GM12878 (cell line): ENCODE results near the gene AFTPH. TPM values are rescaled to one million over a fixed set of nuclear protein-coding genes. Genes with fewer than 3 reads are reported as not detected.

Experiments used
- CBX3 ChIP-seq: fragments of 200-600 bp; sonication (generic); IDR thresholded peaks from 2 replicates; pipeline ENCODE4 v1.6.1; 2016; ENCODE audit warnings: low read depth, borderline replicate concordance
- CEBPB ChIP-seq, 2 experiments: fragments of 150-350 bp in 1 of 2; IDR thresholded peaks; 2 replicates each; pipeline ENCODE4 v1.6.1; 2012 to 2014; ENCODE audit warnings: low read depth in 2 of 2, low read length in 2 of 2, borderline replicate concordance in 1 of 2, inconsistent platforms in 1 of 2
- CREM ChIP-seq: IDR thresholded peaks from 2 replicates; pipeline ENCODE4 v1.6.1; 2014; ENCODE audit warnings: antibody characterized with exemption, low read depth
- DPF2 ChIP-seq: fragments of 450-650 bp; IDR thresholded peaks from 2 replicates; pipeline ENCODE4 v1.6.1; 2017; ENCODE audit warnings: mild to moderate bottlenecking
- IRF4 ChIP-seq: IDR thresholded peaks from 2 replicates; pipeline ENCODE4 v1.6.1; 2011; ENCODE audit warnings: low read depth, low read length
- MTA2 ChIP-seq: fragments of 450-650 bp; IDR thresholded peaks from 2 replicates; pipeline ENCODE4 v1.6.1; 2016; ENCODE audit warnings: low read depth, mild to moderate bottlenecking, moderate library complexity
- PAX5 ChIP-seq: IDR thresholded peaks from 2 replicates; pipeline ENCODE4 v1.6.1; 2011; ENCODE audit warnings: low read depth, low read length, borderline replicate concordance
- PAX8 ChIP-seq: fragments of 450-650 bp; IDR thresholded peaks from 2 replicates; pipeline ENCODE4 v1.6.1; 2017; ENCODE audit warnings: mild to moderate bottlenecking, moderate library complexity
- PML ChIP-seq: IDR thresholded peaks from 2 replicates; pipeline ENCODE4 v1.6.1; 2012; ENCODE audit warnings: low read length, inconsistent platforms
- POU2F2 ChIP-seq: IDR thresholded peaks from 3 replicates; pipeline ENCODE4 v1.6.1; 2011; ENCODE audit warnings: low read depth, mild to moderate bottlenecking, low read length, borderline replicate concordance
- RUNX3 ChIP-seq: IDR thresholded peaks from 2 replicates; pipeline ENCODE4 v1.6.1; 2012; ENCODE audit warnings: low read length, inconsistent platforms
- SP1 ChIP-seq: IDR thresholded peaks from one replicate; pipeline ENCODE4 v1.6.1; 2011; ENCODE audit warnings: low read depth, low read length
- TAF1 ChIP-seq: IDR thresholded peaks from 2 replicates; pipeline ENCODE4 v1.6.1; 2011; ENCODE audit warnings: mild to moderate bottlenecking, low read depth, low read length, borderline replicate concordance
- YY1 ChIP-seq: IDR thresholded peaks from 2 replicates; pipeline ENCODE4 v1.6.1; 2011; ENCODE audit warnings: low read depth, mild to moderate bottlenecking, low read length
- ZNF384 ChIP-seq: IDR thresholded peaks from 2 replicates; pipeline ENCODE4 v1.6.1; 2012; ENCODE audit warnings: low read depth, mild to moderate bottlenecking, low read length, improper control_type of control experiment, borderline replicate concordance
- ZSCAN29 ChIP-seq: fragments of 450-650 bp; IDR thresholded peaks from 2 replicates; pipeline ENCODE4 v1.6.1; 2017; ENCODE audit warnings: mild to moderate bottlenecking, moderate library complexity
- polyA plus RNA-seq, 11 experiments: library from polyadenylated mRNA; depleted of rRNA in 4 of 11; unstranded in 6 of 11; stranded (reverse) in 5 of 11; fragments of >200 nt; fragmentation: Nextera tagmentation in 4 of 11; fragmentation: Illumina TruSeq in 1 of 11; extraction: Ambion mirVana in 4 of 11; extraction: Trizol in 1 of 11; gene quantifications; 1 replicate in 1 of 11; 2 replicates in 10 of 11; pipeline versions ENCODE4 v1.2.1 to v1.2.3, GENCODE V29; 2011 to 2016; ENCODE audit warnings: inconsistent platforms in 2 of 11, missing spikeins in 2 of 11, low read depth in 1 of 11
- total RNA-seq, 4 experiments: library from RNA; depleted of rRNA in 3 of 4; stranded (reverse); fragments of >200 nt in 3 of 4; fragmentation: Illumina TruSeq in 1 of 4; extraction: Trizol in 1 of 4; gene quantifications; 2 replicates each; pipeline versions ENCODE4 v1.2.1 to v1.2.3, GENCODE V29; 2013 to 2021
- TF ChIP-seq, protein P1 (sequence below): fragments of 450-650 bp; IDR thresholded peaks from 2 replicates; pipeline ENCODE4 v1.6.1; 2017; ENCODE audit warnings: mild to moderate bottlenecking, moderate library complexity
- TF ChIP-seq, protein P2 (sequence below): fragments of 450-650 bp; IDR thresholded peaks from 2 replicates; pipeline ENCODE4 v1.6.1; 2017; ENCODE audit warnings: mild to moderate bottlenecking
- TF ChIP-seq, protein P3 (sequence below): IDR thresholded peaks from 2 replicates; pipeline ENCODE4 v1.6.1; 2012; ENCODE audit warnings: improper control_type of control experiment, low read depth, low read length; ENCODE audit not compliant: insufficient replicate concordance
- TF ChIP-seq, protein P4 (sequence below): fragments of 450-650 bp; IDR thresholded peaks from 2 replicates; pipeline ENCODE4 v1.6.1; 2017; ENCODE audit warnings: low read depth, mild to moderate bottlenecking, moderate library complexity

The AFTPH gene
- total and polyA plus RNA-seq, 10 of the 15 experiments (the other 5 are each of a cell fraction or from before 2014, with no cell fraction given), result 25.6 to 77.3 (median 39.5) TPM

DNA sequence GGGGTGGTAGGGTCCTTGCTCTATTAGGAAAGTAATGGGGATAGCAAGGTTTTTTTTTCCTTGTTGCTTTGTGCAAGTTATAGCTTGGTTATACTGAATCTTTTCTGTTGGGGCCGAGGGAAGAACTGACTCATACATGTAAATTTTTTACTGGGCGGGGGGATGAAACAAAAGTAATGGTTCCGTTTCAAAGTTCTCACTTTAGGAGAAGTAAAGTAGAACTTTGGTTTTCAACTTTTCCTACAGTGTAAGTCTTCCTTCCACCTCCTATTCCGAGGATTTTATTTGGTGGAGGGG, 1.1 kb downstream of the AFTPH start (continued):
- TF ChIP-seq TAF1, result peak; percentile 74; the same call in 1 of the 2 replicates
- TF ChIP-seq, protein P1, sequence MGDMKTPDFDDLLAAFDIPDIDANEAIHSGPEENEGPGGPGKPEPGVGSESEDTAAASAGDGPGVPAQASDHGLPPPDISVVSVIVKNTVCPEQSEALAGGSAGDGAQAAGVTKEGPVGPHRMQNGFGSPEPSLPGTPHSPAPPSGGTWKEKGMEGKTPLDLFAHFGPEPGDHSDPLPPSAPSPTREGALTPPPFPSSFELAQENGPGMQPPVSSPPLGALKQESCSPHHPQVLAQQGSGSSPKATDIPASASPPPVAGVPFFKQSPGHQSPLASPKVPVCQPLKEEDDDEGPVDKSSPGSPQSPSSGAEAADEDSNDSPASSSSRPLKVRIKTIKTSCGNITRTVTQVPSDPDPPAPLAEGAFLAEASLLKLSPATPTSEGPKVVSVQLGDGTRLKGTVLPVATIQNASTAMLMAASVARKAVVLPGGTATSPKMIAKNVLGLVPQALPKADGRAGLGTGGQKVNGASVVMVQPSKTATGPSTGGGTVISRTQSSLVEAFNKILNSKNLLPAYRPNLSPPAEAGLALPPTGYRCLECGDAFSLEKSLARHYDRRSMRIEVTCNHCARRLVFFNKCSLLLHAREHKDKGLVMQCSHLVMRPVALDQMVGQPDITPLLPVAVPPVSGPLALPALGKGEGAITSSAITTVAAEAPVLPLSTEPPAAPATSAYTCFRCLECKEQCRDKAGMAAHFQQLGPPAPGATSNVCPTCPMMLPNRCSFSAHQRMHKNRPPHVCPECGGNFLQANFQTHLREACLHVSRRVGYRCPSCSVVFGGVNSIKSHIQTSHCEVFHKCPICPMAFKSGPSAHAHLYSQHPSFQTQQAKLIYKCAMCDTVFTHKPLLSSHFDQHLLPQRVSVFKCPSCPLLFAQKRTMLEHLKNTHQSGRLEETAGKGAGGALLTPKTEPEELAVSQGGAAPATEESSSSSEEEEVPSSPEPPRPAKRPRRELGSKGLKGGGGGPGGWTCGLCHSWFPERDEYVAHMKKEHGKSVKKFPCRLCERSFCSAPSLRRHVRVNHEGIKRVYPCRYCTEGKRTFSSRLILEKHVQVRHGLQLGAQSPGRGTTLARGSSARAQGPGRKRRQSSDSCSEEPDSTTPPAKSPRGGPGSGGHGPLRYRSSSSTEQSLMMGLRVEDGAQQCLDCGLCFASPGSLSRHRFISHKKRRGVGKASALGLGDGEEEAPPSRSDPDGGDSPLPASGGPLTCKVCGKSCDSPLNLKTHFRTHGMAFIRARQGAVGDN, result no peak
- TF ChIP-seq DPF2, result no peak
- TF ChIP-seq, protein P2, sequence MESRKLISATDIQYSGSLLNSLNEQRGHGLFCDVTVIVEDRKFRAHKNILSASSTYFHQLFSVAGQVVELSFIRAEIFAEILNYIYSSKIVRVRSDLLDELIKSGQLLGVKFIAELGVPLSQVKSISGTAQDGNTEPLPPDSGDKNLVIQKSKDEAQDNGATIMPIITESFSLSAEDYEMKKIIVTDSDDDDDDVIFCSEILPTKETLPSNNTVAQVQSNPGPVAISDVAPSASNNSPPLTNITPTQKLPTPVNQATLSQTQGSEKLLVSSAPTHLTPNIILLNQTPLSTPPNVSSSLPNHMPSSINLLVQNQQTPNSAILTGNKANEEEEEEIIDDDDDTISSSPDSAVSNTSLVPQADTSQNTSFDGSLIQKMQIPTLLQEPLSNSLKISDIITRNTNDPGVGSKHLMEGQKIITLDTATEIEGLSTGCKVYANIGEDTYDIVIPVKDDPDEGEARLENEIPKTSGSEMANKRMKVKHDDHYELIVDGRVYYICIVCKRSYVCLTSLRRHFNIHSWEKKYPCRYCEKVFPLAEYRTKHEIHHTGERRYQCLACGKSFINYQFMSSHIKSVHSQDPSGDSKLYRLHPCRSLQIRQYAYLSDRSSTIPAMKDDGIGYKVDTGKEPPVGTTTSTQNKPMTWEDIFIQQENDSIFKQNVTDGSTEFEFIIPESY, result no peak
- peak; percentile 32; the same call in 1 of the 2 replicates for TF ChIP-seq ZNF384
- TF ChIP-seq, protein P3, sequence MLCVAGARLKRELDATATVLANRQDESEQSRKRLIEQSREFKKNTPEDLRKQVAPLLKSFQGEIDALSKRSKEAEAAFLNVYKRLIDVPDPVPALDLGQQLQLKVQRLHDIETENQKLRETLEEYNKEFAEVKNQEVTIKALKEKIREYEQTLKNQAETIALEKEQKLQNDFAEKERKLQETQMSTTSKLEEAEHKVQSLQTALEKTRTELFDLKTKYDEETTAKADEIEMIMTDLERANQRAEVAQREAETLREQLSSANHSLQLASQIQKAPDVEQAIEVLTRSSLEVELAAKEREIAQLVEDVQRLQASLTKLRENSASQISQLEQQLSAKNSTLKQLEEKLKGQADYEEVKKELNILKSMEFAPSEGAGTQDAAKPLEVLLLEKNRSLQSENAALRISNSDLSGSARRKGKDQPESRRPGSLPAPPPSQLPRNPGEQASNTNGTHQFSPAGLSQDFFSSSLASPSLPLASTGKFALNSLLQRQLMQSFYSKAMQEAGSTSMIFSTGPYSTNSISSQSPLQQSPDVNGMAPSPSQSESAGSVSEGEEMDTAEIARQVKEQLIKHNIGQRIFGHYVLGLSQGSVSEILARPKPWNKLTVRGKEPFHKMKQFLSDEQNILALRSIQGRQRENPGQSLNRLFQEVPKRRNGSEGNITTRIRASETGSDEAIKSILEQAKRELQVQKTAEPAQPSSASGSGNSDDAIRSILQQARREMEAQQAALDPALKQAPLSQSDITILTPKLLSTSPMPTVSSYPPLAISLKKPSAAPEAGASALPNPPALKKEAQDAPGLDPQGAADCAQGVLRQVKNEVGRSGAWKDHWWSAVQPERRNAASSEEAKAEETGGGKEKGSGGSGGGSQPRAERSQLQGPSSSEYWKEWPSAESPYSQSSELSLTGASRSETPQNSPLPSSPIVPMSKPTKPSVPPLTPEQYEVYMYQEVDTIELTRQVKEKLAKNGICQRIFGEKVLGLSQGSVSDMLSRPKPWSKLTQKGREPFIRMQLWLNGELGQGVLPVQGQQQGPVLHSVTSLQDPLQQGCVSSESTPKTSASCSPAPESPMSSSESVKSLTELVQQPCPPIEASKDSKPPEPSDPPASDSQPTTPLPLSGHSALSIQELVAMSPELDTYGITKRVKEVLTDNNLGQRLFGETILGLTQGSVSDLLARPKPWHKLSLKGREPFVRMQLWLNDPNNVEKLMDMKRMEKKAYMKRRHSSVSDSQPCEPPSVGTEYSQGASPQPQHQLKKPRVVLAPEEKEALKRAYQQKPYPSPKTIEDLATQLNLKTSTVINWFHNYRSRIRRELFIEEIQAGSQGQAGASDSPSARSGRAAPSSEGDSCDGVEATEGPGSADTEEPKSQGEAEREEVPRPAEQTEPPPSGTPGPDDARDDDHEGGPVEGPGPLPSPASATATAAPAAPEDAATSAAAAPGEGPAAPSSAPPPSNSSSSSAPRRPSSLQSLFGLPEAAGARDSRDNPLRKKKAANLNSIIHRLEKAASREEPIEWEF, result no peak
- no peak for TF ChIP-seq MTA2
- TF ChIP-seq, protein P4, sequence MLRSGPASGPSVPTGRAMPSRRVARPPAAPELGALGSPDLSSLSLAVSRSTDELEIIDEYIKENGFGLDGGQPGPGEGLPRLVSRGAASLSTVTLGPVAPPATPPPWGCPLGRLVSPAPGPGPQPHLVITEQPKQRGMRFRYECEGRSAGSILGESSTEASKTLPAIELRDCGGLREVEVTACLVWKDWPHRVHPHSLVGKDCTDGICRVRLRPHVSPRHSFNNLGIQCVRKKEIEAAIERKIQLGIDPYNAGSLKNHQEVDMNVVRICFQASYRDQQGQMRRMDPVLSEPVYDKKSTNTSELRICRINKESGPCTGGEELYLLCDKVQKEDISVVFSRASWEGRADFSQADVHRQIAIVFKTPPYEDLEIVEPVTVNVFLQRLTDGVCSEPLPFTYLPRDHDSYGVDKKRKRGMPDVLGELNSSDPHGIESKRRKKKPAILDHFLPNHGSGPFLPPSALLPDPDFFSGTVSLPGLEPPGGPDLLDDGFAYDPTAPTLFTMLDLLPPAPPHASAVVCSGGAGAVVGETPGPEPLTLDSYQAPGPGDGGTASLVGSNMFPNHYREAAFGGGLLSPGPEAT, result peak; percentile 57
- peak; percentile 63 for TF ChIP-seq PML
- no peak for TF ChIP-seq SP1
- TF ChIP-seq CBX3, result no peak
- TF ChIP-seq RUNX3, result peak; percentile 6; the same call in 1 of the 2 replicates
- TF ChIP-seq IRF4, result peak; percentile 19; the same call in 1 of the 2 replicates
- peak; percentile 83; the same call in 2 of the 3 replicates for TF ChIP-seq POU2F2
- no peak for TF ChIP-seq ZSCAN29
- TF ChIP-seq PAX5, result no peak
- TF ChIP-seq PAX8, result no peak
- no peak for TF ChIP-seq CREM
- TF ChIP-seq YY1, result no peak; the same call in 1 of the 2 replicates
- no peak for TF ChIP-seq CEBPB (IDR thresholded peaks at IDR 0.05; ENCODE audit: borderline replicate concordance in 1 of 2, low read depth in 2 of 2, low read length in 2 of 2)
